ENCODE results near the gene PLXNA4. TPM values are rescaled to one million over a fixed set of nuclear protein-coding genes. Genes with fewer than 3 reads are reported as not detected.
A peak's percentile ranks its signal among the peaks of the same experiment; 100 is the strongest.

The PLXNA4 gene
- total RNA-seq, 2 experiments from 2014 or later = 0.18 to 0.70 TPM

- POLR2A ChIA-PET = interaction anchor here (1.1 kb wide), 1 partner anchor 15 kb away, joined by 4 read pairs; no protein-coding TSS in a partner anchor
- peak overlapping the region; percentile 44 for H3K27ac Mint-ChIP-seq
- H3K4me1 Mint-ChIP-seq (ENCODE audit: low read depth) = peaks cover 63% of the 10 kb centered on the region
- peak; percentile 18 for ATAC-seq
- intact Hi-C loops (cut with micrococcal nuclease) = no loop called here
- CTCF ChIA-PET = interaction anchor here (1.4 kb wide), 1 partner anchor 13 kb away, joined by 3 read pairs; no protein-coding TSS in a partner anchor
- no peaks in the 10 kb centered on the region for H3K27me3 Mint-ChIP-seq
- H3K4me3 Mint-ChIP-seq = no peak overlapping the region
- DNase-seq = peak; percentile 35
- TF ChIP-seq CTCF (IDR thresholded peaks at IDR 0.05) = no peak
- no peaks in the 10 kb centered on the region for H3K36me3 Mint-ChIP-seq (ENCODE audit: low read depth)
- peaks cover 4% of the 10 kb centered on the region for H3K9me3 Mint-ChIP-seq
Observed at GRCh38 chr7:132453826-132454225, 122.4 kb downstream of the PLXNA4 start.

- ChIA-PET POLR2A (interaction anchor here (0.9 kb wide), 1 partner anchor 8 kb away, joined by 4 read pairs; no protein-coding TSS in a partner anchor), CTCF (interaction anchor here (1.4 kb wide), 1 partner anchor 129 kb away, joined by 5 read pairs; no protein-coding TSS in a partner anchor)
- intact Hi-C loops (cut with micrococcal nuclease) = no loop called here
- Mint-ChIP-seq H3K9me3 (peaks cover 4% of the 10 kb centered on the region), H3K4me3 (no peak overlapping the region), H3K27me3 (no peaks in the 10 kb centered on the region), H3K27ac (peak overlapping the region; percentile 90), H3K4me1 (ENCODE audit: low read depth) (peaks cover 80% of the 10 kb centered on the region), H3K36me3 (ENCODE audit: low read depth) (no peaks in the 10 kb centered on the region)
- peak; percentile 63 for DNase-seq
- no peak for TF ChIP-seq CTCF (IDR thresholded peaks at IDR 0.05)
- ATAC-seq = peak; percentile 42
Observed at GRCh38 chr7:132451161-132451560, 125.1 kb downstream of the PLXNA4 start.

GRCh38 chr7:132450696-132451095 lies 125.6 kb downstream of the PLXNA4 start:
- Mint-ChIP-seq H3K27ac (peak overlapping the region; percentile 90), H3K9me3 (peaks cover 4% of the 10 kb centered on the region), H3K36me3 (ENCODE audit: low read depth) (no peaks in the 10 kb centered on the region), H3K4me1 (ENCODE audit: low read depth) (peaks cover 81% of the 10 kb centered on the region), H3K27me3 (no peaks in the 10 kb centered on the region), H3K4me3 (no peak overlapping the region)
- ChIA-PET POLR2A (interaction anchor here (0.7 to 1.9 kb wide), 3 partner anchors 8 to 13 kb away, joined by 3 to 7 read pairs (median 4); no protein-coding TSS in a partner anchor), CTCF (interaction anchor here (1.0 to 1.9 kb wide), 3 partner anchors 10 to 130 kb away, joined by 3 to 5 read pairs (median 4); no protein-coding TSS in a partner anchor)
- intact Hi-C loops (cut with micrococcal nuclease) = no loop called here
- no peak for DNase-seq
- peak; percentile 2 for ATAC-seq
- no peak for TF ChIP-seq CTCF (IDR thresholded peaks at IDR 0.05)

- ChIA-PET POLR2A (interaction anchor here (0.7 to 1.9 kb wide), 3 partner anchors 9 to 13 kb away, joined by 3 to 7 read pairs (median 4); no protein-coding TSS in a partner anchor), CTCF (interaction anchor here (1.0 to 1.9 kb wide), 3 partner anchors 10 to 130 kb away, joined by 3 to 5 read pairs (median 4); no protein-coding TSS in a partner anchor)
- no peak for TF ChIP-seq CTCF (IDR thresholded peaks at IDR 0.05)
- peaks cover 76% of the 10 kb centered on the region for H3K4me1 Mint-ChIP-seq (ENCODE audit: low read depth)
- DNase-seq (peak; percentile 79), ATAC-seq (peak; percentile 78)
- no peaks in the 10 kb centered on the region for H3K27me3 Mint-ChIP-seq
- H3K27ac Mint-ChIP-seq = peak overlapping the region; percentile 90
- intact Hi-C loops (cut with micrococcal nuclease) = no loop called here
- H3K36me3 Mint-ChIP-seq (ENCODE audit: low read depth) = no peaks in the 10 kb centered on the region
- no peak overlapping the region for H3K4me3 Mint-ChIP-seq
- H3K9me3 Mint-ChIP-seq = peaks cover 4% of the 10 kb centered on the region
Observed at GRCh38 chr7:132450188-132450587, 126.1 kb downstream of the PLXNA4 start.

- H3K27ac Mint-ChIP-seq = no peak overlapping the region
- DNase-seq = no peak
- peaks cover 4% of the 10 kb centered on the region for H3K9me3 Mint-ChIP-seq
- intact Hi-C loops (cut with micrococcal nuclease) = no loop called here
- no peak overlapping the region for H3K4me3 Mint-ChIP-seq
- H3K27me3 Mint-ChIP-seq = no peaks in the 10 kb centered on the region
- peaks cover 51% of the 10 kb centered on the region for H3K4me1 Mint-ChIP-seq (ENCODE audit: low read depth)
- ATAC-seq = no peak
- no peak for TF ChIP-seq CTCF (IDR thresholded peaks at IDR 0.05)
- POLR2A ChIA-PET = interaction anchor here (0.6 to 0.9 kb wide), 2 partner anchors 20 to 69 kb away, joined by 3 read pairs; no protein-coding TSS in a partner anchor
- CTCF ChIA-PET = no interaction called here
- no peaks in the 10 kb centered on the region for H3K36me3 Mint-ChIP-seq (ENCODE audit: low read depth)
Observed at GRCh38 chr7:132446666-132447278, 129.5 kb downstream of the PLXNA4 start.

All from activated CD8-positive, alpha-beta T cell treated with anti-CD3 and anti-CD28 coated beads for 36 hours (primary cell).